Measurements from ENCODE around the gene GPC6. TPM values are rescaled to one million over a fixed set of nuclear protein-coding genes. Genes with fewer than 3 reads are reported as not detected.

GPC6 gene
- total RNA-seq, 1 experiment from 2014 or later = not detected

GRCh38 chr13:93698016-93698613, 471.5 kb downstream of the GPC6 start:
- Mint-ChIP-seq H3K27ac (ENCODE audit: unreplicated experiment) (no peak overlapping the region), H3K27me3 (ENCODE audit: unreplicated experiment) (no peaks in the 10 kb centered on the region), H3K9me3 (ENCODE audit: low read depth, unreplicated experiment) (no peaks in the 10 kb centered on the region), H3K4me1 (ENCODE audit: low read depth, unreplicated experiment) (no peaks in the 10 kb centered on the region), H3K4me3 (ENCODE audit: low read depth, unreplicated experiment) (no peak overlapping the region), H3K36me3 (ENCODE audit: insufficient read depth, unreplicated experiment) (no peaks in the 10 kb centered on the region)
- CTCF ChIA-PET = no interaction called here
- no peak for TF ChIP-seq CTCF (IDR thresholded peaks at IDR 0.05; ENCODE audit: unreplicated experiment)
- no TSS peak for BruUV-seq (replicated peaks)
- intact Hi-C loops (cut with micrococcal nuclease; ENCODE audit: unreplicated experiment) = no loop called here
- DNase-seq = no peak

- CTCF ChIA-PET = no interaction called here
- H3K27ac Mint-ChIP-seq (ENCODE audit: unreplicated experiment) = no peak overlapping the region
- no peak for TF ChIP-seq CTCF (IDR thresholded peaks at IDR 0.05; ENCODE audit: unreplicated experiment)
- H3K9me3 Mint-ChIP-seq (ENCODE audit: low read depth, unreplicated experiment) = no peaks in the 10 kb centered on the region
- no peak overlapping the region for H3K4me3 Mint-ChIP-seq (ENCODE audit: low read depth, unreplicated experiment)
- H3K36me3 Mint-ChIP-seq (ENCODE audit: insufficient read depth, unreplicated experiment) = no peaks in the 10 kb centered on the region
- H3K4me1 Mint-ChIP-seq (ENCODE audit: low read depth, unreplicated experiment) = no peaks in the 10 kb centered on the region
- intact Hi-C loops (cut with micrococcal nuclease; ENCODE audit: unreplicated experiment) = no loop called here
- H3K27me3 Mint-ChIP-seq (ENCODE audit: unreplicated experiment) = no peaks in the 10 kb centered on the region
- BruUV-seq (replicated peaks) = no TSS peak
- no peak for DNase-seq
Observed at GRCh38 chr13:93700115-93700514, 473.5 kb downstream of the GPC6 start.

- H3K27ac Mint-ChIP-seq (ENCODE audit: unreplicated experiment) = no peak overlapping the region
- no peaks in the 10 kb centered on the region for H3K4me1 Mint-ChIP-seq (ENCODE audit: low read depth, unreplicated experiment)
- no peaks in the 10 kb centered on the region for H3K9me3 Mint-ChIP-seq (ENCODE audit: low read depth, unreplicated experiment)
- no peak overlapping the region for H3K4me3 Mint-ChIP-seq (ENCODE audit: low read depth, unreplicated experiment)
- TF ChIP-seq CTCF (IDR thresholded peaks at IDR 0.05; ENCODE audit: unreplicated experiment) = no peak
- CTCF ChIA-PET = no interaction called here
- H3K36me3 Mint-ChIP-seq (ENCODE audit: insufficient read depth, unreplicated experiment) = no peaks in the 10 kb centered on the region
- no peaks in the 10 kb centered on the region for H3K27me3 Mint-ChIP-seq (ENCODE audit: unreplicated experiment)
- BruUV-seq (replicated peaks) = no TSS peak
- intact Hi-C loops (cut with micrococcal nuclease; ENCODE audit: unreplicated experiment) = no loop called here
- no peak for DNase-seq
Observed at GRCh38 chr13:93708308-93709075, 481.9 kb downstream of the GPC6 start.

- H3K36me3 Mint-ChIP-seq (ENCODE audit: insufficient read depth, unreplicated experiment) = no peaks in the 10 kb centered on the region
Observed at GRCh38 chr13:93709506-93710244, 483.1 kb downstream of the GPC6 start.

More at GRCh38 chr13:93709506-93710244, 483.1 kb downstream of the GPC6 start:
- no TSS peak for BruUV-seq (replicated peaks)
- H3K27me3 Mint-ChIP-seq (ENCODE audit: unreplicated experiment) = no peaks in the 10 kb centered on the region
- no peak for TF ChIP-seq CTCF (IDR thresholded peaks at IDR 0.05; ENCODE audit: unreplicated experiment)
- DNase-seq = no peak
- no peak overlapping the region for H3K4me3 Mint-ChIP-seq (ENCODE audit: low read depth, unreplicated experiment)
- intact Hi-C loops (cut with micrococcal nuclease; ENCODE audit: unreplicated experiment) = no loop called here
- CTCF ChIA-PET = no interaction called here
- no peaks in the 10 kb centered on the region for H3K9me3 Mint-ChIP-seq (ENCODE audit: low read depth, unreplicated experiment)
- H3K4me1 Mint-ChIP-seq (ENCODE audit: low read depth, unreplicated experiment) = no peaks in the 10 kb centered on the region
- no peak overlapping the region for H3K27ac Mint-ChIP-seq (ENCODE audit: unreplicated experiment)

All from Calu3 (cell line).